Measurements from ENCODE around the gene CNTNAP2.

- TF ChIP-seq CTCF (conservative IDR thresholded peaks at IDR 0.05 in 1 of 2, IDR thresholded peaks at IDR 0.05 in 1 of 2; ENCODE audit: low read depth in 1 of 2, low read length in 2 of 2) (no peak), EZH2 (IDR thresholded peaks at IDR 0.05; ENCODE audit: low read length, missing control alignments) (no peak)
Observed at GRCh38 chr7:146106319-146106718, 10.3 kb upstream of the CNTNAP2 start.

Measured in fibroblast of lung (primary cell).